Measurements from ENCODE around the gene NUDT3. TPM values are rescaled to one million over a fixed set of nuclear protein-coding genes. Genes with fewer than 3 reads are reported as not detected.

Gene NUDT3
- polyA plus RNA-seq, 4 donors, result 17.9 to 21.2 (median 20.2) TPM

GRCh38 chr6:34300332-34300751 lies 92.1 kb downstream of the NUDT3 start:
- DNase-seq (ENCODE audit: low read depth in 4 of 4, low spot score in 3 of 4), result no peak

GRCh38 chr6:34298941-34299340 lies 93.5 kb downstream of the NUDT3 start:
- DNase-seq (ENCODE audit: low read depth in 4 of 4, low spot score in 3 of 4), result no peak

DNA sequence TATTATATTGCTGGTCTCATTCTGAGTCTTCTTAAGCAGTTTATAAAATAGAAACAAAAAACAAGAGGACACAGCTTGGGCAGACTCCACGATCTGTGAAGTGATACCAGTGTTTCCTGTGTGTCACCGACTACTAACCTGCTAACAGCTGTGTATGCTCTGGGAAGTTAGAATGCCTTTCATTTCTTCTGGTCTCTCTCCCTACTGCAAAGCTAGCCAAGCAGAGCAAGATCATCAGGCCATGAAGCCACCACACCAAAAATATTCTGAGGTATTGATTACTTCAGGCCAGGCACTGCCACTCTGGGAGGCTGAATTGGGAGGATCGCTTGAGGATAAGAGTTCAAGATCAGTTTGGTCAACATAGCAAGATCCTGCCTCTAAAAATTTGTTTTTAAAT lies 96.7 kb downstream of the NUDT3 start:
- DNase-seq (ENCODE audit: low read depth in 4 of 4, low spot score in 3 of 4), result no peak

GRCh38 chr6:34292954-34293353 lies 99.5 kb downstream of the NUDT3 start:
- DNase-seq (ENCODE audit: low read depth in 4 of 4, low spot score in 3 of 4), result no peak

DNA sequence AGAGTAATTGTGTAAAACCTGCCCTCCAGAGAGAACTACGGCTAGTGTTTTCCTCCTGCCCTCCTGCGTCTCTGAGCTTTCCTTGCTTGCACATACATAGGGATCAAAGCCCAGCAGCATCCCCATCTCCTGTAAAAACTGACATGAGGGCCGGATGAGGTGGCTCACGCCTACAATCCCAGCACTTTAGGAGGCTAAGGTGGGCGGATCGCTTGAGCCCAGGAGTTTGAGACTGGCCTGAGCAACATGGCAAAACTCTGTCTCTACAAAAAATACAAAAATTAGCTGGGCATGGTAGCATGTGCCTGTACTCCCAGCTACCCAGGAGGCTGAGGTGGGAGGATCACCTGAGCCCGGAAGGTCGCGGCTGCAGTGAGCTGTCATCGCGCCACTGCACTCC lies 103.3 kb downstream of the NUDT3 start:
- no peak for DNase-seq (ENCODE audit: low read depth in 4 of 4, low spot score in 3 of 4)

- no peak for DNase-seq (ENCODE audit: low read depth in 4 of 4, low spot score in 3 of 4)
These were observed 103.9 kb downstream of the NUDT3 start for GRCh38 chr6:34288581-34288980.

DNA sequence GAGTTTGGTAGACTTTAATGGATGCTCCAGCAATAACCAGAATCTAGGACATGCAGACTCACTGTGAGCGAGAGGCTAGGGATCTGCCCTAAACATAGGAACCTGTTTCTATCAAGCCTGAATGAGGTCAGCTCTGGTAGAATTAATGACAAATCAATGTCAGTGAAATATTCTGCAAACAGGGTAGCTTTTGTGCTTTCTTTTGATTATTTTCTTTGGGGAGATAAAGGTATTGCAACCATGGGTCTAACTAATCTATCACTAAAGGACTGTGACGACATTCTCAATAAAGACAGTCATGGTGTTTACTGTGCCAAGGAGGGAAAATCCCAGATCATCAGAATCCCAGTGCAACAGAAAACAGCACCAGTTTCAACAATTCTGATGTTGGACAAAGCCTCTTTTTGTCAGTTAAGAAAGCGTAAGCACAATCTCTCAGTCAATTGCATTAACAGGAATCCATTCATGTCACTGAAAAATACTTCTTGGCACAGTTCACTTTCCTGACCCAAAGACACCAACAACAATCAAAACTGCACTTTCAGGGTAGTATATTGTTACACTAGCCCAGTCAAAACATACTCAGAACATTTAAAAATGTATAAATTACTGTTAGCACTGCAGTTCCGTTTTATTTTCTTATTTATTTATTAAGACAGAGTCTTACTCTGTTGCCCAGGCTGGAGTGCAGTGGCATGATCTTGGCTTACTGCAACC lies 106.9 kb downstream of the NUDT3 start:
- no peak for DNase-seq (ENCODE audit: low read depth in 4 of 4, low spot score in 3 of 4)

- no peak for DNase-seq (ENCODE audit: low read depth in 4 of 4, low spot score in 3 of 4)
These were observed 107.7 kb downstream of the NUDT3 start for GRCh38 chr6:34284563-34285447.

DNA sequence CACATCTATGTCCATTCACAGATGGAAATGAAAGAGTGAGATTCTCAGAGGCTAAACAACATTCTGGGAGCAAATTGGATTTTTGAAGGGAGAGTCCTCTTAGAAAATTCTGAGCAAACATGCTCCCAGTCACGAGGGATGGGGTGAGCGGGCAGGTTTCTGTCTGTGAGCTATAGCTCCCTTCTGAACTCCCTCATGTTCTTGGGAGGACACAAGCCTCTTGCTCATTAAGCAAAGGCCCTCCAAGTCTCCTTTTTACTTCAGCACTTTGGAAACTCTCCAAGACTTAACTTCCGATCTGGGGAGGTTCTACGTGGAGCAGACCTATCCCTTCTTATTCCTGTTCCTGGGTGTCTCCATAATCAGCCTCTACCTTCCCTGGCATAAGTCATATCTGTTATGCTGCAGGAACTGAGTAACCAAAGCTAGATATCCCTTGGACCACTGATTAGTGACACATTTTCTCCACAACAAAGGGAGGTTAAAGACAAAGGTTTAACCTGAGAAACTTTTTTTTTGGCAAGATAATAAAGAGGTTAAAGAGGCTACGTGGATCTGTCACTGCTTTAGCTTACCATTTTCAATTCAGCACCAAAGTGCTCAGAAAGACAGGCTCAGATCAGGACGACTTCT lies 110.7 kb downstream of the NUDT3 start:
- no peak for DNase-seq (ENCODE audit: low read depth in 4 of 4, low spot score in 3 of 4)

DNA sequence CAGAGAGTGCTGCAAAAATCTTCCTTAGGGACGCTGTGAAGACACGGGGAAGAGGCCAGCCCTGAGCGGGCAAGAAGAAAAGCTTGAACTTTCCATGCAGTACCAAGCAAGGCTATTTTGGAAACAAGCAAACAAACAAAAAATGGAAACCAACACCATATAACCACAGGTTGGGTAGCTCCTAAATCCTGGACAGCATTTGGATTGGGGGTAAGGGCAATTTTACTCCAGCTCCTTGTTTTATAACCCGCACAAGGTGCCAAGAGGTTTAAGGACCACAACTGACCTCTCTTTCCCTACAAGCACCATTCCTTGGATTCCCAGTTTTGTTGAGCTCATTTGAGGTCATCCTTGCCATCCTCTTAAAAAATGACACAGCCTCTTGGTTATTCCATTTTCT lies 112.3 kb downstream of the NUDT3 start:
- DNase-seq (ENCODE audit: low read depth in 4 of 4, low spot score in 3 of 4), result no peak

GRCh38 chr6:34278833-34279232 lies 113.6 kb downstream of the NUDT3 start:
- no peak for DNase-seq (ENCODE audit: low read depth in 4 of 4, low spot score in 3 of 4)

DNA sequence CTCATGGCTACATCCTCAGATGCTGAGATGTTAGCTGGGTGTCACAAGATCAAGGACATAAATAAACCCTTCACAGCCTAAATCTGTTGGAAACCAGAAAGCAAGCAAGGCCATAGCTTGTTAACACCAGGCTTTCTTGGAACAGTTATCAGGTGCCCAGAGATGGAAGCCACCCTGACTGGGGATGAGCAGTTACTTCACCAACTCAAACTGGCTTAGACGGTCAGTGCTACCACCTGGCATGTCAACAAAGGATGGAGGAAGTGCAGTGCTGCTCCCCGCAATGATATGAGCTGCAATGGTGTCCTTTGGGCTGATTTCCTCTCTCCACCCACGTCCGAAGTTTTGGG lies 114.7 kb downstream of the NUDT3 start:
- DNase-seq (ENCODE audit: low read depth in 4 of 4, low spot score in 3 of 4), result no peak

- no peak for DNase-seq (ENCODE audit: low read depth in 4 of 4, low spot score in 3 of 4)
These were observed 115.3 kb downstream of the NUDT3 start for GRCh38 chr6:34276881-34277762.

DNA sequence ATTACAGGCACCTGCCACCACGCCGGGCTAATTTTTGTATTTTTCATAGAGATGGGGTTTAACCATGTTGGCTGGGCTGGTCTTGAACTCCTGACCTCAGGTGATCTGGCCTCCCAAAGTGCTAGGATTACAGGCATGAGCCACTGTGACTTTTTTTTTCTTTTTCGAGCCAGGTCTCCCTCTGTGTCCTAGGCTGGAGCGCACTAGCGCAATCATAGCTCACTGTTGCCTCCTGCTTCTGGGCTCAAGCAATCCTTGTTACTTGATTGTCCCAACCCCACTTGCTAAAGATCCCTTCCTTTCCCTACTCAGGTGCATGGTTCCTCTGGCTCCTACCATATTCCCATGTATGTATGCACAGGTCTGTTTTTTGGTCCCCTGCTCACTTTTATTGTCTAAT lies 116.3 kb downstream of the NUDT3 start:
- DNase-seq (ENCODE audit: low read depth in 4 of 4, low spot score in 3 of 4), result no peak

DNA sequence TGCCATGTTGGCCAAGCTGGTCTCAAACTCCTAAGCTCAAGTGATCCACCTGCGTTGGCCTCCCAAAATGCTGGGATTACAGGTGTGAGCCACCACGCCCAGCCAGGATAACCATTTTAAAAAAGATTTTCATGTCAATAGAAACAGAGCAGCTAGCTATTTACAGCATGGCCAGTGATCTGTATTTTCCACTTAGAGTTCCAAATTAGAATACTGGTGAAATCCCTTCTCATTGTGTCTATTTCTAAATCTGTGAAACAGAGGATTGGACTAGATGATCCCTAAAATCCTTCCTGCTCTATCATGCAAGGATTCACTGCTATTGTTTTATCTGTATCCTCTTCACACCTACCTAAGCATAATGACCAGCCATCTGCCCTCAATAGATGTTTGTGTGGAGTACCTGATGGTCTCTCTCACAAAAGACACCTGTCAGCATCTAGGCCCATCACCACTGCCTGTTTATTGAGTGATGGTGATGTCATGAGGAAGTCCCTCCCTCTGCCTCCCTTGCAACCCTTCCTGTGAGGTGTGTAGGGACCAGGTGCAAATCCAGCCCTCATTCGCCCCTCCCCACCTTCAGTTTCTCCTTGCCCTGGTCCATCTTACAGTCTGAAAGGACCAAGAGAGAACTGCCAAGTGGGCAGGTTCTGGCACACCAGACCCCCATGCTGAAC lies 117.2 kb downstream of the NUDT3 start:
- DNase-seq (ENCODE audit: low read depth in 4 of 4, low spot score in 3 of 4), result no peak

DNA sequence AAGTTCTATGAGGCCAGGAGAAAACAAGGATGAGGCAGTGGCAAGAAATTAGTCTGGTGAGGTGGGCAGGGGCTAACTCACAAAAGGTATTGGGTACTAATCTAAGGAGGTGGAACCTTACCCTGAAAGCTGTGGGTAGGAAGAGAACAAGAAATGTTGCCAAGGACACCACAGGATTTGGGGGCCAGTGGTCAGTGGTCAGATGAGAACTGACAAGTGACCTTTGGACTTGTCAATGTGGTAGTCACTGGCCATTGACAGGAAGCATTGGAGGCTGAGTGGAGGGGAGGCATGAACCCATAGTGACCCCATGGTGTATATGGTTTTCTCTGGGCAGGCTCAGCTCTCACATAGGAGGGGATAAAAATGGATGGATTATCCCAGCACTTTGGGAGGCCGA lies 118.3 kb downstream of the NUDT3 start:
- no peak for DNase-seq (ENCODE audit: low read depth in 4 of 4, low spot score in 3 of 4)

- no peak for DNase-seq (ENCODE audit: low read depth in 4 of 4, low spot score in 3 of 4)
These were observed 119.1 kb downstream of the NUDT3 start for GRCh38 chr6:34273242-34273805.

DNA sequence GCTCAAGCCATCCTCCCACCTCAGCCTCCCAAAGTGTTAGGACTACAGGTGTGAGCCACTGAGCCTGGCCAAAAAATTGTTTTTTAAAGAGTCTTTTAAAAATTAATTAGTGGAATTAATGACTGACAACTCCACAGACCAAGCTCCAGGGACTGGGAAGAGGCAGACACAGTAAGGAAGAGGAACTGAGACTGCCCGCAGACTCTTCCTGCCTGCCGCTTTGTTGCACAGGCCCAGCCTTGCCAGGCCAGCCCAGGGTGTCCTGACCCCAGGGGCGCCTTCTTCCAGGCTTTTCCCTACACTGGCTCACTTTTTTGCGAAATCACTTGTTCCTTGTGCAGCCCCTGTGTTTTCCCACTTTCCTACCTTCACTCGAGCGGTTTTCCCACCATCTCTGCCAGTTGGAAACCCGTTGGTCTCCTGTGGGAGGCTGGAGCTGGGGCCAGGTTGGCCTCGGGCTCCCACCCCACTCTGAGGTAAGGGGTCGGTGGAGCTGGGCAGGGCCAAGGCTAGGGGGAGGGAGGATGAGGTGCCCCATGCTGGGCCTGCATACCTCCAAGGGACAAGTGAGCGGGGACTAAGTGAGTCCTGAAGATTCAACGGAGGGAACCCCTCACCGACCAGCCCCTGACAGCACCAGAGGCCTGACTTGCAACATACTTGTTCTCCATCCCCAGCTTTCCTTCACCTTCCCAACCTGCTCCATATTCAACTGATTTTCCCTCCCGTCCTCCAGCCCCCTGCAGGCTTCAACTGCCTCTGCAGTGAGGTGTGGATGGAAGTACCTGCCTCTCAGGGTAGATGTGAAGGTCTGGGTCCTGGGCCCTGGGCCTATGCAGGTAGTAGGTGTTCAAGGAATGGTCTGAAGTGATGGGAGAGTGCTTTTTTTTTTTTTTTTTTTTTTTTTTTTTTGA lies 120.2 kb downstream of the NUDT3 start:
- no peak for DNase-seq (ENCODE audit: low read depth in 4 of 4, low spot score in 3 of 4)

All from right renal pelvis (tissue), 4 donors.